Ovary (tissue), 3 donors: ENCODE data around the gene POLE2.
A peak's percentile ranks its signal among the peaks of the same experiment; 100 is the strongest.

Experiments used
- CTCF ChIP-seq, 3 donors: fragments of 450-650 bp in 2 of 3; fragments of 200-600 bp in 1 of 3; IDR thresholded peaks; one replicate each; pipeline versions ENCODE4 v1.5.1 to v1.8.0; 2016 to 2022; ENCODE audit warnings: antibody characterized with exemption in 3 of 3, mild to moderate bottlenecking in 1 of 3
- POLR2A ChIP-seq: fragments of 450-650 bp; IDR thresholded peaks from one replicate; pipeline ENCODE4 v1.6.1; 2017; ENCODE audit warnings: antibody characterized with exemption, mild to moderate bottlenecking, moderate library complexity
- donor health status: DM: no; HTN: no; CAD: no.

- peak in 2 of 3 donors; percentile 45 to 63 for TF ChIP-seq CTCF (IDR thresholded peaks at IDR 0.05)
- peak; percentile 90 for TF ChIP-seq POLR2A
These were observed 67.6 kb downstream of the POLE2 start, which contains the start of the genes MGAT2 and RPL36AL for GRCh38 chr14:49620182-49621113.
